ENCODE measurements around the gene SLC12A9.

Gene SLC12A9

DNA sequence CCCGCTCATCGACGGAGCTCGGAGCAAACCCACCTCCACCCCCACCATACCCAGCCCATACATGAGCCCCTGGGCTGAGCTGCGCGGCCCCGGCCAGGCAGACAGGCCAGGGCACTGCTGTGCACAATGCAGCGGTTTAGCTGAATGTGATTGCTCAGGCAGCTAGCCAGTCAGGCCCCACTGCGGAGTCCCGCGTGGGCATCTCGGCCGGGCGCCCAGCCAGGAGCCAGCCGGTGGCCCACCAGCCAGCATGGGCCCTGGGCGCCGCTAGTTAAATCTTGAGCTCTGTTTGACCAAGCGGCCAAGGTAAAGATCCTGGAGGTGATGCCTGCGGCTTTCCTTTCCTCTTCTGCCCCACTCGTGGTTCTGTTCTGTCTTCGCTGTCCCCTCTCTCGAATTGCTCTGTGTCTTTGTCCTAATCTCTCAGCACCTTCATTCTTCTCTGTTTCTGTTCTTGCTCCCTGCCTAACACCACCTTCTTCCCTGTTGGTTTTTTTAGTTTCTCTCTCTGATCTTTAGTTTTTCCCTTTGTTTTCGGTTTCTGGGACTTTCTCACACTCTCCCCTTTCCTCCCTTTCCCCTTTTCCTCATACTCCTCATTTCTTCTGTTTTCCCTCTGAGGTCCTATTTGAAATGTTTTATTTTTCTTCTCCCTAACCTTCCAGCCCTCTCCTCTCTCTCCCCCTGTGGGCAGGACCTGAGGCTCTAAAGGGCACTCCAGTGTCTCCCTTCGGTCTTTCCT, 30.4 kb downstream of the SLC12A9 start:
- DNase-seq (ENCODE audit: low read depth in 2 of 2): no peak

DNA sequence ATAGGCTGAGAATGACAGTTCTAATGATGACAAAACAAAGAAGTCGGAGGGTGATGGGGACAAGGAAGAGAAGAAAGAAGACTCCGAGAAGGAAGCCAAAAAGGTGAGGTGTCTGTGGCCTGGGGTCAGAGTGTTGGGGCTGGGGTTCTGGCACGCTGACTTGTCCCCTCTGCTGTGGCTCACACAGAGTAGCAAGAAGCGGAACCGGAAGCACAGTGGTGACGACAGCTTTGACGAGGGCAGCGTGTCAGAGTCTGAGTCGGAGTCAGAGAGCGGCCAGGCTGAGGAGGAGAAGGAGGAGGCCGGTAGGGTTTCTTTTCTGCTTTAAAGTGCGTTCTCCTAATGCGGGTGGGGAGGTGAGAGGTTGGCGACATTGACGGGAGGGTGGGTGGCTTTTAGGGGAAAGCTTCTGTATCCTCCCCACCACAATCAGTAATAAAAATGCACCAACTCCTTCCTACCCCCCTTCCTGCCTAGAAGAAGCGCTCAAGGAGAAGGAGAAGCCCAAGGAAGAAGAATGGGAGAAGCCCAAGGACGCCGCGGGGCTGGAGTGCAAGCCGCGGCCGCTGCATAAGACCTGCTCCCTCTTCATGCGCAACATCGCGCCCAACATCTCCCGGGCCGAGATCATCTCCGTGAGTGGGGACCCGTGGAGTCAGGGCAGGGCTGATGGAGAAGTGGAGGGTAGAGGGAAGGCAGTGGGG, 32.4 kb downstream of the SLC12A9 start:
- DNase-seq (ENCODE audit: low read depth in 2 of 2): no peak

DNA sequence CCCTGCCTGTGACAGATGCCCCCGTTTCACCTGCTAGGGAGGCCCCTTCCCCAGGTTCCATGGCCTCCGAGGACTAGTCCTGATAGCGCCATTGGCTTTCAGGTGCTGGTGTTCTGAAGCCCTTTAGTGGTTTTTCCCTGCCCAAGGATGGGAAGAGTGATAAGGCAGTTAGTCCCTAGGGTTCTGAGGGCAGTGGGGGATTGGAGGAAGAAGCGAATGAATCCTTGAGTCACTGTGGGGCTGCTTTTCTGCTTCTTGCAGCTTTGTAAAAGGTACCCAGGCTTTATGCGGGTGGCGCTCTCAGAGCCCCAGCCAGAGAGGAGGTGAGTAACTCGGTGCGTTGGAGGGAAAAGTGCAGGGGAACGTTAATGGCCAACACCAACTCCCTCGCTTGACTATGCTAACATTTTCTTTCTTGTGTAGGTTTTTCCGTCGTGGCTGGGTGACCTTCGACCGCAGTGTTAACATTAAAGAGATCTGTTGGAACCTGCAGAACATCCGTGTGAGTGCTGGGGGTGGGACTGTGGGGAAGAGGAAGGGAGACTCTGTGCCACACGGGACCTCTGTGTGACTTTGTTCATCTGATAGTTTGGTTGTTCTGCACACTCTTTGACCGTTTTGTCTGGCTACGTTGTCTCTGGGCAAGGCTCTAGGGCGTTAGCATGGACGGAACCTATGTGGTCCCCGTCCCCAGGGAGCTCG, 33.1 kb downstream of the SLC12A9 start:
- DNase-seq (ENCODE audit: low read depth in 2 of 2): no peak

DNA sequence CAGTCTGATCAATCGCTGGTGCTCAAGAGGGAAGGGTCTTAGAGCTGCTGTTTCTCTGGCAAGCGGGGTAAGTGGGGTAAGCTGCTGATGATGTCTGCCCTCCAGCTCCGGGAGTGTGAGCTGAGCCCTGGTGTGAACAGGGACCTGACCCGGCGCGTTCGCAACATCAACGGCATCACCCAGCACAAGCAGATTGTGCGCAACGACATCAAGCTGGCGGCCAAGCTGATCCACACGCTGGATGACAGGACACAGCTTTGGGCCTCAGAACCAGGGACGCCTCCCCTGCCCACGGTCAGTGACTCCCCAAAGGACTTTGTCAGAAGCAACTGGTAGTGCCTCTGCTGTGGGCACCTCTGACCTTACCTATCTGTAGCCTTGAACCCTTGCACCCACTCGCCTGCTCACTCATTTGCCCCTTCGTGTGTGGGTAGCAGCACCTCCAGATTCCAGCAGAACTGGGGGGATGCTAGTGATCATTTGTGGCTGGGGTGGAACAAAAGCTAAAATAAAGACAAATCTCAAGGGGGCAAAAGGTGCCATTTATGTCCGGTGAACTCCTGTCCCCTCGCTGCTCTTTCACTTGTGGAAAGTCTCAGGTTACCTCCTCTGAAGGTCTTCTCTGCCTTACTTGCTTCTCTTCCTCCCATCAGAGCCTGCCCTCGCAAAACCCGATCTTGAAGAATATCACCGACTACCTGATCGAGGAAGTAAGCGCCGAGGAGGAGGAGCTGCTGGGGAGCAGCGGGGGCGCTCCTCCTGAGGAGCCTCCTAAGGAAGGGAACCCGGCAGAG, 33.8 kb downstream of the SLC12A9 start:
- DNase-seq (ENCODE audit: low read depth in 2 of 2): no peak

DNA sequence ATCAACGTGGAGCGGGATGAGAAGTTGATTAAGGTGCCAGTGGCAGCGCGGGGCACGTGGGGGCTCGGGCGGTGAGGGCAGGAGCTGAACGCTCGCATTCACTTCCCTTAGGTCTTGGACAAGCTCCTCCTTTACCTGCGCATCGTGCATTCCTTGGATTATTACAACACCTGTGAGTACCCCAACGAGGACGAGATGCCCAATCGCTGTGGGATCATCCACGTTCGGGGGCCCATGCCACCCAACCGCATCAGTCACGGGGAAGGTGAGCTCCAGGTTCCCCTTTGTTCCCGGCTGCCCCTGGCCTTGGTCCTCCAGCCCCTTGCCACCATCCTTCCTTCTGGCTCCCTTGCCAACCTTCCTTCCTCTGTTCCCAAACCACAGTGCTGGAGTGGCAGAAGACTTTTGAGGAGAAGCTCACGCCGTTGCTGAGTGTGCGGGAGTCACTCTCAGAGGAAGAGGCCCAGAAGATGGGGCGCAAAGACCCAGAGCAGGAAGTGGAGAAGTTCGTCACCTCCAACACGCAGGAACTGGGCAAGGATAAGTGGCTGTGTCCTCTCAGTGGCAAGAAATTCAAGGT, 34.5 kb downstream of the SLC12A9 start:
- DNase-seq (ENCODE audit: low read depth in 2 of 2): no peak

DNA sequence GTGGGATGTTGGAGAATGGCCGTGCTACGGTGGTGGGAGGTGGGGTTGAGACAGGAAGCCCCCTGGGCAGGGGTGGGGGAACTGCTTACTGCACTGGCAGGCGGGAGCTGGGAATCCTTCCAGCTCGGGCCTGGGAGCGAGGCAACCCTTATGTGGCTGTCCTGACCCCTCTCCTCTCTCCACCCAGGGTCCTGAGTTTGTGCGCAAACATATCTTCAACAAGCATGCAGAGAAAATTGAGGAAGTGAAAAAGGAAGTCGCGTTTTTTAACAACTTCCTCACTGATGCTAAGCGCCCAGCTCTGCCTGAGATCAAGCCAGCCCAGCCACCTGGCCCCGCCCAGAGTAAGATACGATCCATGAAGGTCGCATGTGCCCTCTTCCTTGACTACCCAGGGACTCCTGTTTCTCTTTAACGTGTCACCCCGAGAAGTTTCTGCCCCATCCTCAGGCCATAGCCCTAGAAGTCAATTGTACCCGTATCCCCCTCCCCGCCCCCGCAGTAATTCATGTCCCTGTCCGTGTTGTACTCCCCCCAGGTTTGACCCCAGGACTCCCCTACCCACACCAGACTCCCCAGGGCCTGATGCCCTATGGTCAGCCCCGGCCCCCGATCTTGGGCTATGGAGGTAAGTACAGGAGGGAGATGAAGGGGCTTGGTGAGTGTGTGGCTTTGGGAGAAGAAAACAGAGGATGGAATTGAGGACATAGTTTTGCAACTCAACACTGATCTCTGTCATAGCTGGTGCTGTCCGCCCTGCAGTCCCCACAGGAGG, 35.2 kb downstream of the SLC12A9 start:
- no peak for DNase-seq (ENCODE audit: low read depth in 2 of 2)

DNA sequence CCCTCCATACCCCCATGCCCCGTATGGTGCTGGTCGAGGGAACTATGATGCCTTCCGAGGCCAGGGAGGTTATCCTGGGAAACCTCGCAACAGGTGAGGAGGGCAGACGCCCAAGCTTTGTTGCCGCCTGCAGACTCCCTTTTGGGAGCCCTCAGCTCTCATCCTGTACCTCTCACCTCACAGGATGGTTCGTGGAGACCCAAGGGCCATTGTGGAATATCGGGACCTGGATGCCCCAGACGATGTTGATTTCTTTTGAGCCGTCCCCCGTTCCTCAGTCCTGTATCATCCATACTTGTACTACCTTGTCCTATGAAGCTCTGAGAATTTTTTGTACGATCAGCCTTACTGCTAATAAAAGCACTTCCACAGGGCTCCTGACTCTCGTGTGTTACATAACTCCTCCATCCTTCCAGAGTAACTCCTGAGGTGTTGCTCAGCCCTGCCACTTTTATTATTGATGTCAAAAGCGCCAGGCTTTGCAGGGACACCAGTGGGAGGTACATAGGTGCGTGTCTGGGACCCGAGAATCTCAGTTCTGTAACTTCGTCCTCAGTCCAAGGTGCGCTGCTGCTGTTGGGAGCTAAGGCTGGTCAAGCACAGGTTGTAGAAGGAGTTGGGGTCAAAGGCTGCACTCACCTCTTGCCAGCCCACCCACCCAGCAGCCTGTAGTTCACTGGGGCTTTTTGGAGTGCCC, 35.9 kb downstream of the SLC12A9 start:
- DNase-seq (ENCODE audit: low read depth in 2 of 2): no peak

DNA sequence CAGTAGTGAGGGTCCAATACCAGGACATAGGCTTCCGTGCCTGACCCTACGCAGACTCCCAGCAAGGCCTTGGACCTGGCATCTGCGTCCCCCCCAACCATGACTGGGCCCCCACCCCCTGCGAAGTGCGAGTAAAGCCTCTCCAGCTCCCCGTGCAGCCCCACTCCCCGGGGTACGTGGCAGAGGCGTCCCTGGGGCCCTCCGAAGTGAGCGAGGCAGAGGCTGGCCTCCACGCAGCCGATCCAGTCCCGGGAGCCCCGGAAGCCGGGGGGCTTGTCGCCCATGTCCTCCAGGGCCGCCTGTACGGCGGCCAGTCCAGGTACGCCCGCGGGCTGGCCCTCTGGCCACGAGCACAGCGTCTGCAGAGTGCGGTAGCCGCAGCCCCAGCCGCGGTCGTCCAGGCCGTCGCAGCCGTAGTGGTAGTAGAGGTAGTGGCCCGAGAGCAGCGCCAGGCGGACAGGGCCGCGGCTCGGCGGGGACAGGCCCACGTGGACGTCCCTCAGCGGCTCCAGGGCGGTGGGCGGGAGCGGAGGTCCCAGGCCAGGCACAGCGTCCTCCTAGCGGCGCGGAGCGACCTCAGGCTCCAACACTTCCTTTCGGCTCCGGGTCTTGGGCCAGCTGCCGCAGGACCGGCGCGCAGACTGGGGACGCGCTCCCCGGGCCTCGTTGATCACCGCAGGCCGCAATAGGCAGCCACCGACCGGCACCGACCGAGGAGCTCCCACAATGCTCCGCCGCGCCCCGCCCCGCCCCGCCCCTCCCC, 36.7 kb downstream of the SLC12A9 start, which contains the start of gene UFSP1:
TSS of gene UFSP1 (minus strand) at position 728 of the 763 bp plus-strand sequence. CDS start at position 284, 444 bp downstream.
- no peak for DNase-seq (ENCODE audit: low read depth in 2 of 2)

DNA sequence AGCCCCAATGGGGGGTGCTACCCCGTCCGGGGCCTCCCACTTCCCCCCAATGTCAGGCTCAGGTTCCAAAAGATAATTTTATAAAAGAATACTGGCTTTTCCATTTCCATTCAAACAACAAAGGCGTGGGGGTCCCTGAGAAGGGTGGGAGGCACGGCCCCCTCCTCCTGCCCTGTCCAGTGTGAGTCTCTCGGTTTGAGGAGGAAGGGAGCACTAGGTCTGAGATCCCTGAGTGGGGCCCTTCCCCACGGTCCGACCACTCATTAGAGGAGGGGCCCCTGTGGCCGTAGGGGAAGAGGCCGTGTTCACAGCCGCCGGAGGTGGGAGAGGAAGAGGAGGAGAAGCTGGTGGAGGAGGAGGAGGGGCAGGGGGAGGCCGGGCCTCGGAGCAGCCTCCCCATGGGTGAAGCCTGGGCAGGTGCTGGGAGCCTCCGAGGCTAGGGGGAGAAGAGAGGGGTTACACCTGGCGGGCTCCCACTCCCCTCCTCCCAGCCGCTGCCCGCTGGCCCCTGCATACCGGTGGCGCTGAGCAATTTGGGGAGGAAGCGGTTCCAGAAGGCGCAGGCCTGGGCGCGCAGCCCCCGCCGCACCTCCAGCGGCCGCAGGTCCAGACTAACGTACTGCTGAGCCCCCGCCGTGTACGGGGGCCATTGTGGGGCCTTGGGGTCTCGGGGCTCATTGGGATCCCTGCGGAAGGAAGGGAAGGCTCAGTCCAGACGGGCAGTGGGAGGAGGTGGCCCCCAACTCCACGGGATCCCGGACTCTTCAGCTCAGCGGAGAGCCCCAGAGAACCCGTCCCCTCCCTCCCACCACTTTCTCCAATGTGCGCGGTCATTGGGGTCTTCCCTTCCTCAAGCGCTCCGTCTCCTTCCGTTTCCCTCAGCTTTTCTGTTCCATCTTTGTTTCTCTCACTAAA, 38.4 kb downstream of the SLC12A9 start:
- no peak for DNase-seq (ENCODE audit: low read depth in 2 of 2)

DNA sequence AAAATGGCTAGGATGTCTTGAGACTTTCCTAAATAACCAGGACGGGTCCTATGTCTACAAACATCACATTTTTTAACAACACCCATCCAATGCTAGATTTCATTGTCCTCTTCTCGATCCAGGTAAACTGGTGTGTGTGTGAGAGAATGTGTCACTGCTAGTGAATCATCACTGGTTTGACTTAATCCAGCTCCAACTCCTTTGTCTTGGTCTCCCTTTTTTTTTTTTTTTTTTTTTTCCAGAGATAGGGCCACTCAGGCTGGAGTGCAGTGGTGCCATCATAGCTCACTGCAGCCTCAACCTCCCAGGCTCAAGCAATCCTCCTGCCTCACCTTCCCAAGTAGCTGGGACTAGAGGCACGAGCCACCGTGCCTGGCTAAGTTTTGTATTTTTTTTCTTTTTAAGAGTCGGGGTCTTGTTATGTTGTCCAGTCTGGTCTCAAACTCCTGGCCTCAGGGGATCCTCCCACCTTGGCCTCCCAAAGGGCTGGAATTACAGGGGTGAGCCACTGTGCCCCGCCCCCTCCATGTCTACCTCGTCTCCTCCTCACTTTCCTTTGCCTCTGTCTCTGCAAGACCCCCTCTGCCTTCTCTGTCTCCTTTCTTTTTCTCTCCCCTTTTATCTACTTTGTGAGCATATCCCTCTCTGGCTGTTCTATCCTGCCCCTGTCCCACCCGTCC, 39.2 kb downstream of the SLC12A9 start:
- no peak for DNase-seq (ENCODE audit: low read depth in 2 of 2)

DNA sequence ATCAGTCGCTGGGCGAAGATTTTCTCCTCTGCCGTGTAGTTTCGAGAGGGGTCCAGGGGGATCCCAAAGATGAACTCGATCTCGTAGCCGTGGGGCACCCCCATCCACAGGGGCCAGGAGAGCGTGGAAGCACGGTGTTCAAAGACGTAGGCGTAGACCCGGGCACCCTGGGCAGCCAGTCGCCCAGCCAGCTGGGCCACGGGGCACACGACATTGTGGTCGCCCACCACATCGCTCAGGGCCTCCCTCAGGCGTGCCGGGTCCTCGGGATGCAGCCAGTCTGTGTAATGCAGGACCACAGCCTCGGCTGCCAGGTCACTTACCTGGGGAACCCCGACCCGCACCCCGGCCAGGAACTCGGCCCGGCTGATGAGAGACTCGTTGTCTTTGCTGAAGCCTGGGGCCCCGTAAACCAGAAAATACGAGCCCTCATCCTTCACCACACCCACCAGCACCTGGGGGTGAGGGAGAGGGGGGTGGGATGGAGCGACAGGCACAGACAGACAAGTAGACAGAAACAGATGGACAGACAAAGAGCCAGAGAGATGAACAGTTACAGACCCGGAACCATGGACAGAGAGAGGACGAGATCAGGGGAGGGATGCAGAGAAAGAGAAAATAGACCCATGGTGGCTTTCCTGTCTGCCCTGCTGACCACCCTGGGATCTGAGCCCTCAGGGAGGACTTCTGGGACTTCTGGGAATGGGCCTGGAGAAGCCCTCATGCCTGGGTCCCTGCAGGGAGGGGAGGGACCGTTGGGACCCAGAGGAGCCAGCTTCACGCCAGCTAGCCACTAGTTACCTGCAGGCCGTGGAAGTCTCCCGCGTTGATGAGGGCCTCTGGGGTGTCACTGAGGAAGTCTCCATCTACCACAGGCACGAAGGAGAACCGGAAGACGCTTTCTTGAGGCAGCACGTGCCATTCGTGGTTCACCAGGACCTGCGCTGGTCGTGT, 40.1 kb downstream of the SLC12A9 start:
- no peak for DNase-seq (ENCODE audit: low read depth in 2 of 2)

DNA sequence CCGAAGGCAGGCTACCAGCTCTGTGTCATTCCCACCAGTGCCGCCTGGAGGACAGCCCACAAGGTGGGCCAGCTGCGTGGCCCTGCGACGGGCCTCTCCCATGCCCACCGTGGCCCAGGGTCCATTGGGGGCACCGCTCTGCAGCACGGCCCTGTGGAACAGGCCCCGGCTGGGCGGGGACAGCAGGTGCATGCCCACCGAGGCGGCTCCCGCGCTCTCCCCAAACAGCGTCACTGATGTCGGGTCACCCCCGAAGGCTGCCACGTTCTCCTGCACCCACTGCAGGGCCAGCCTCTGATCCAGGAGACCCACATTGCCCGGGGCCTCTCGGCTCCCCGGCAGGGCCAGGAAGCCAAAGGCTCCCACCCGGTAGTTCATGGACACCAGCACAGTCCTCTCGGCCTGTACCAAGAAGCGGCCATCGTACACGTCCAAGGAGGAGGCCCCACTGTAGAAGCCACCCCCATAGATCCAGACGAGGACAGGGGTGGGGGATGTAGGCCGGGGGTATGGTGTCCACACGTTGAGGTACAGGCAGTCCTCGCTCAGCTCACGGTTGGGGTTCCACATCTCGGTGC, 40.9 kb downstream of the SLC12A9 start:
- DNase-seq (ENCODE audit: low read depth in 2 of 2): no peak

DNA sequence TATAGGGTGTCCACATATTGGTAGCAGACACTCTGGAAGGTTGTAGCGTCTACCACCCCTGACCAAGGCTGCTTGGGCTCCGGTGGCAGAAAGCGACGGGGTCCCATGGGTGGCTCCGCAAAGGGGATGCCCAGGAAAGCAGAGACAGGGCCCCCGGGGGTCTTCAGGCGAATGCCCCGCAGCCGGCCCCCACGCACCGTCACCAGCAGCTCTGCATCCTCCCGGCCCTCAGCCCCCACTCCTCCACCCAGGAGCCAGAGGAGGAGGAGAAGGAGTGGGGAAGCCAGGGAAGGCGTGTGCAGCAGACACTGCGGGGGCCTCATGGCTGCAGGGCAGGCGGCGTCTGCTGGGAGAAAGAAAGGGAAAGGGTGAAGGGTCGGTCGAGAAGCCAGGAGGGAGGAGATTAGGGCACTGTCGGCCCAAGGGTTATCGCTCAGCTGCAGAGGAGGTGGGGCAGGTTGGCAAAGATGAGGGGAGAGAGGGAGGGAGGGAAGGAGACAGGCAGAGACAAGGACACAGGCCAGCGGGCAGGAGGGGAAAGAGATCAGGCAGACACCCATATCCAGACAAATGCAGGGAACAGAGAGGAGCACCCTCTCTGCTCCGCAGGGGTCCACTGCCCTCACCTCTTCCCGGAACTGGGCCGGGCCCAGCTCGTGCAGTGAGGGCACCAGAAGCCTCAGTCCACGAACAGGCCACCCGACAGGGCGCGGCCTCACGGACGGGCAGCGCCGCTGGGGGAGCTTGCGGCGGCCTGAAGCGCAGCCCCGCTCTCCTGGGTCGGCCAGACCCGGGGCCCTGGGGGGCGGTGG, 41.6 kb downstream of the SLC12A9 start:
- no peak for DNase-seq (ENCODE audit: low read depth in 2 of 2)

DNA sequence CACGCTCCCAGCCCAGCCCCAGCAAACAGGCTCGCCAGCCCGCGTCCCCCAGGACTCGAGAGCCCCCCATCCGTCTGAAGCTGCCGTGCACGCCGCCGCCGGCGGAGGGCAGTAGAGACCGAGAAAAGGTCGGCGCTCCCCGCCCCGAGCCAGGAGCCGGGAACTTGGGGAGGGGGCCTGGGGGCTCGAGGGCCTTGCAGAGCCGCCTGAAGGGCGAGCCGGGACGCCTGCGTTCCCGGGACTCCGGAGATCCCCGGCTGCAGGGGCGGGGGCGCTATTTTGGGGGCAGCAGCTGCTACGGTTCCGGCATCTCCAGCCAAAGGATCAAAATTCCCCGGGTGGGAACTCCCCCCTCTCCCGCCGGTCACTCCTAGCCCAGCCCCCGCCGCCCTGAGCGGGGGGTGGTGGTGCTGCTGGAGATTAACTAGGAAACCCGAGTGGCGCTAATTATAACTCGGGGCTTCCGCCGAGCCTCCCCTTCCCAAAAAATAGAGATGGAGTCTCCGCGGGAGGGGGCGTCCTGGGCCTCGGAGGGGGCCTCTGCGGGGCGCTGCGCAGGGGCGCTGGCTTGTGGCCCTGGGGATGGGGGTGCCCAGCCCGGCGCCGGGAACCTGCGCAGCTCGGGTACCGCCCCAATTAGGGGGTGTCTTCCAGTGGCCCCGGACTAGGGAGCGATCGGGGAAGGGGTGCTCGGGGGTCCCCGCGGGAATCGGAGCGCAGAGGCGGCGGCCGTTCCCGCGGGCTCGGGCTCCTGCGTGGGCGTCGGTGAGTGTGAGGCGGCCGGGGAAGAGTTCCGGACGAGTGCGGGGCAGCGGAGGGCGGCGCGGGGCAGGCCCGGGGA, 42.6 kb downstream of the SLC12A9 start:
- DNase-seq (ENCODE audit: low read depth in 2 of 2): no peak

DNA sequence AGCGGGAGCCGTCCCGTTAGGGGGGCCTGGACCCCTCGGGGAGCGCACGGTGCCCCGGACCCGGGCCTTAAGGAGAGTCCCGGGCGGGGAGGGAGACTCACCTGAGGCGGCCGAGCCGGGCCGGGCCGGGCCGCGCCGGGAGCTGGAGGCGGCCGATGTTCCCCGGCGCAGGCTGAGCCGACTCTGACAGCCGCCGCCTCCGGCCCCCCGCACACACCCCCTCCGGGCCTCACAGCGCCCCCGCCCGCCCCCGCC, 43.1 kb downstream of the SLC12A9 start, which contains the start of gene ACHE:
TSS of gene ACHE (minus strand) at position 188 of the 255 bp plus-strand sequence. CDS start 1,656 bp downstream, outside the sequence.
- DNase-seq (ENCODE audit: low read depth in 2 of 2): no peak
